Right lobe of liver (tissue), 6 donors: ENCODE data around the gene CAPN13. TPM values are rescaled to one million over a fixed set of nuclear protein-coding genes. Genes with fewer than 3 reads are reported as not detected.

Experiments
- ATAC-seq, 4 donors: fragments of 200-7000 bp; cut with Tn5 transposase; one replicate each; pipeline ENCODE4 v1.9.1; 2020; ENCODE audit warnings: mild to moderate bottlenecking in 4 of 4, moderate library complexity in 4 of 4
- DNase-seq, 3 donors: peaks; one replicate each; pipeline ENCODE4 v3.0.0-alpha.2; 2020
- H3K27ac ChIP-seq, 3 donors: fragments of 200-600 bp; one replicate each; pipeline ENCODE4 v1.8.0; 2022
- H3K27me3 ChIP-seq, 2 donors: fragments of 200-600 bp; one replicate each; pipeline ENCODE4 v1.8.0; 2022
- H3K36me3 ChIP-seq, 4 donors: fragments of 200-600 bp; sonication (generic) in 1 of 4; one replicate each; pipeline versions ENCODE4 v1.5.1 to v1.8.0; 2017 to 2022; ENCODE audit warnings: control low read depth in 1 of 4
- H3K4me1 ChIP-seq, 4 donors: fragments of 200-600 bp; sonication (generic) in 1 of 4; one replicate each; pipeline versions ENCODE4 v1.5.1 to v1.8.0; 2017 to 2022; ENCODE audit warnings: control low read depth in 1 of 4
- H3K4me3 ChIP-seq, 3 donors: fragments of 200-600 bp; one replicate each; pipeline ENCODE4 v1.8.0; 2022
- H3K9me3 ChIP-seq, 4 donors: fragments of 200-600 bp; sonication (generic) in 1 of 4; one replicate each; pipeline versions ENCODE4 v1.5.1 to v1.8.0; 2017 to 2022; ENCODE audit warnings: control low read depth in 1 of 4
- POLR2A ChIP-seq: fragments of 450-650 bp; IDR thresholded peaks from one replicate; pipeline ENCODE4 v1.6.1; 2017; ENCODE audit warnings: antibody characterized with exemption, mild to moderate bottlenecking
- WGBS: methylation state at CpG from one replicate; pipeline ENCODE4 v1.1.6; 2018; ENCODE audit warnings: low coverage, low lambda C conversion rate; ENCODE audit not compliant: insufficient coverage; ENCODE audit errors: missing lambda C conversion rate; 5-methylcytosine and 5-hydroxymethylcytosine counted together
- intact Hi-C, 2 donors: fragments of 100-400 bp; cut with DNase I; formaldehyde crosslinking; loops; one replicate each; pipeline versions ENCODE4 v1.11.2 to v1.14.1; 2022
- total RNA-seq, 6 experiments: library from RNA; depleted of rRNA in 2 of 6; stranded (reverse); fragments of >200 nt in 2 of 6; fragmentation: NEBNext Ultra II Directional in 3 of 6; extraction: Animal tissue kit (Norgen Biotek cat#: 25700) in 3 of 6; gene quantifications; one replicate each; pipeline versions ENCODE4 v1.1.0 to v1.2.4, GENCODE V29; 2016 to 2023
- TF ChIP-seq, protein P1 (sequence below), 4 donors: fragments of 200-600 bp in 3 of 4; fragments of 450-650 bp in 1 of 4; IDR thresholded peaks; one replicate each; pipeline versions ENCODE4 v1.5.1 to v1.8.0; 2016 to 2022; ENCODE audit warnings: antibody characterized with exemption in 4 of 4, mild to moderate bottlenecking in 2 of 4
- donor health status: DM: no; HTN: yes; CAD: no.
- donor health status: DM: no; HTN: no; CAD: no.
- donor health status: DM: no; HTN: no; CAD: no.
- donor health status: DM: no; HTN: yes; CAD: no.
- donor health status: DM: no; HTN: yes; CAD: no.

Gene CAPN13
- total RNA-seq, 6 experiments from 2014 or later, result 0.09 to 3.8 (median 1.00) TPM; not detected in 2

DNA sequence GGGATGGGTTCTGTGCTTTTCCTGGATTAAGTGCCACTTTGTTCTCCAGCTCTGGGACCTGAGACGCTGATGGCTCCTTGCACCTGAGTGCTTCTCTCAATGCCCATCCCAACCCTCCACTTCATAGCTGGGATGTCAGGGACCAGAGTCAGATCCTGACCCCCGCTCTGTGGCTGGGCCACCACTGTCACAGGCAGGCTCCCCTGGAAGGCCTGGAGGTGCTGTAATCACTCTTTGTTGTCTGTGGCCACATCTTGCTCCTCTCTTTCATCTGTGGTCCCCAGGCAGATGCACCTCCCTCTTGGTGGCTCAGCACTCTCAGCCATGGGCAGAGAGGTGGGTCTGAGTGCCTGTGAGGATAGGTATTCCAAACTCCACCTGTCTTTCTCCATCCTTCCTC lies 62.4 kb downstream of the CAPN13 start:
- H3K4me1 ChIP-seq, result no peaks in the 10 kb centered on the region
- no peak overlapping the region for H3K27ac ChIP-seq
- TF ChIP-seq POLR2A, result no peak
- TF ChIP-seq, protein P1, sequence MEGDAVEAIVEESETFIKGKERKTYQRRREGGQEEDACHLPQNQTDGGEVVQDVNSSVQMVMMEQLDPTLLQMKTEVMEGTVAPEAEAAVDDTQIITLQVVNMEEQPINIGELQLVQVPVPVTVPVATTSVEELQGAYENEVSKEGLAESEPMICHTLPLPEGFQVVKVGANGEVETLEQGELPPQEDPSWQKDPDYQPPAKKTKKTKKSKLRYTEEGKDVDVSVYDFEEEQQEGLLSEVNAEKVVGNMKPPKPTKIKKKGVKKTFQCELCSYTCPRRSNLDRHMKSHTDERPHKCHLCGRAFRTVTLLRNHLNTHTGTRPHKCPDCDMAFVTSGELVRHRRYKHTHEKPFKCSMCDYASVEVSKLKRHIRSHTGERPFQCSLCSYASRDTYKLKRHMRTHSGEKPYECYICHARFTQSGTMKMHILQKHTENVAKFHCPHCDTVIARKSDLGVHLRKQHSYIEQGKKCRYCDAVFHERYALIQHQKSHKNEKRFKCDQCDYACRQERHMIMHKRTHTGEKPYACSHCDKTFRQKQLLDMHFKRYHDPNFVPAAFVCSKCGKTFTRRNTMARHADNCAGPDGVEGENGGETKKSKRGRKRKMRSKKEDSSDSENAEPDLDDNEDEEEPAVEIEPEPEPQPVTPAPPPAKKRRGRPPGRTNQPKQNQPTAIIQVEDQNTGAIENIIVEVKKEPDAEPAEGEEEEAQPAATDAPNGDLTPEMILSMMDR (IDR thresholded peaks at IDR 0.05), result no peak
- WGBS, result no CpG with 5 or more reads among the region's 2 CpGs
- intact Hi-C loops, result no loop called here
- H3K36me3 ChIP-seq, result no peaks in the 10 kb centered on the region
- H3K4me3 ChIP-seq, result no peak overlapping the region
- DNase-seq (no peak), ATAC-seq (no peak)
- H3K27me3 ChIP-seq, result no peaks in the 10 kb centered on the region
- no peaks in the 10 kb centered on the region for H3K9me3 ChIP-seq

DNA sequence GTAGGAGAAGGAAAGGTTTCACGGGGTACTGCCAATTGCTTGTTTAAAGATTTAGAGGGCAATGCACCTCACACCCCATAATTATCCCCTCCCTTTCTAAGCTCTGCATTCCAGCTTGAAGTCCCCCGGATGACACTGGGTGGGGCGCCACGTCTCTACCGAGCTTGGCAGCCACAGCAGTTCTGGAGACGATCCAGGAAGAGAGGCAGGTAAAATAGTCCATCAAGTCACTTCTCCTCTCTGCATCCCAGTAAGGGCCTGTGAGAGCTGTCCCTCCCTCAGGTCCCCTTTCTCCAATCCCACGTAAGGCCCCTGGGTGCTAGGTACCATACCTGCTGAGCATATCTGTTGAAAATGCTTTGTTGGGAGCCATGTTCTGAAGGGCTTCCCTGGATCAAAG lies 65.7 kb downstream of the CAPN13 start:
- ATAC-seq (no peak), DNase-seq (no peak)
- H3K27me3 ChIP-seq, result no peaks in the 10 kb centered on the region
- no peak overlapping the region for H3K27ac ChIP-seq
- intact Hi-C loops, result no loop called here
- H3K4me3 ChIP-seq, result no peak overlapping the region
- H3K36me3 ChIP-seq, result no peaks in the 10 kb centered on the region
- WGBS, result 47% methylated on average over 6 of the region's 7 CpGs
- no peaks in the 10 kb centered on the region for H3K4me1 ChIP-seq
- no peaks in the 10 kb centered on the region for H3K9me3 ChIP-seq
- TF ChIP-seq, protein P1 (IDR thresholded peaks at IDR 0.05), result no peak
- no peak for TF ChIP-seq POLR2A

GRCh38 chr2:30738141-30738911 lies 68.9 kb downstream of the CAPN13 start:
- DNase-seq, result no peak
- H3K36me3 ChIP-seq, result no peaks in the 10 kb centered on the region
- WGBS, result 80% methylated on average over 3 of the region's 7 CpGs

GRCh38 chr2:30737326-30737610 lies 70.0 kb downstream of the CAPN13 start:
- no peak overlapping the region for H3K27ac ChIP-seq
- DNase-seq (no peak), ATAC-seq (no peak)
- H3K27me3 ChIP-seq, result no peaks in the 10 kb centered on the region
- no peaks in the 10 kb centered on the region for H3K36me3 ChIP-seq
- no peak for TF ChIP-seq POLR2A
- TF ChIP-seq, protein P1 (IDR thresholded peaks at IDR 0.05), result no peak
- no peaks in the 10 kb centered on the region for H3K9me3 ChIP-seq
- WGBS, result 78% methylated on average over 4 of the region's 8 CpGs
- intact Hi-C loops, result loop anchor here in 1 of 2 donors (10.0 kb wide), 1 partner anchor 128 kb away; no protein-coding TSS in a partner anchor
- no peak overlapping the region for H3K4me3 ChIP-seq
- no peaks in the 10 kb centered on the region for H3K4me1 ChIP-seq

More at GRCh38 chr2:30738141-30738911, 68.9 kb downstream of the CAPN13 start:
- H3K4me3 ChIP-seq, result no peak overlapping the region
- no peak for ATAC-seq
- no peaks in the 10 kb centered on the region for H3K27me3 ChIP-seq
- H3K4me1 ChIP-seq, result no peaks in the 10 kb centered on the region
- no peak for TF ChIP-seq POLR2A
- TF ChIP-seq, protein P1 (IDR thresholded peaks at IDR 0.05), result no peak
- H3K27ac ChIP-seq, result no peak overlapping the region
- intact Hi-C loops, result loop anchor here in 1 of 2 donors (10.0 kb wide), 1 partner anchor 126 kb away; no protein-coding TSS in a partner anchor
- H3K9me3 ChIP-seq, result no peaks in the 10 kb centered on the region
